GM23338 (cell line): Measurements from ENCODE around the gene TESMIN.

ENCODE experiments used
- CREB1 ChIP-seq: fragments of 250-450 bp; sonication (Bioruptor Pico); IDR thresholded peaks from 2 replicates; pipeline ENCODE4 v1.5.0; 2020; ENCODE audit warnings: low read depth, mild to moderate bottlenecking, moderate library complexity
- EZH2 ChIP-seq: fragments of 200-600 bp; sonication (generic); IDR thresholded peaks from one replicate; pipeline ENCODE4 v1.8.0; 2017; ENCODE audit warnings: antibody characterized with exemption, mild to moderate bottlenecking, low read depth; ENCODE audit not compliant: unreplicated experiment
- EZH2phosphoT487 ChIP-seq: fragments of 200-600 bp; sonication (generic); IDR thresholded peaks from one replicate; pipeline ENCODE4 v1.8.1; 2018; ENCODE audit warnings: antibody characterized with exemption; ENCODE audit not compliant: unreplicated experiment
- JUNB ChIP-seq: IDR thresholded peaks from one replicate; pipeline ENCODE4 v1.6.1; 2016; ENCODE audit warnings: antibody characterized with exemption; ENCODE audit not compliant: unreplicated experiment
- POLR2AphosphoS5 ChIP-seq: IDR thresholded peaks from 2 replicates; pipeline ENCODE4 v1.6.1; 2016; ENCODE audit warnings: antibody characterized with exemption, low read depth
- ZNF331 ChIP-seq: fragments of 250-450 bp; sonication (Bioruptor Pico); IDR thresholded peaks from 2 replicates; pipeline ENCODE4 v1.5.0; 2020; ENCODE audit warnings: low read depth, mild to moderate bottlenecking, moderate library complexity
- TF ChIP-seq, protein P1 (sequence below), 2 experiments: fragments of 200-600 bp in 1 of 2; sonication (generic) in 1 of 2; conservative IDR thresholded peaks; 2 replicates each; pipeline versions ENCODE4 v1.5.1 to v1.6.1; 2016 to 2017; ENCODE audit warnings: antibody characterized with exemption in 2 of 2, low read depth in 2 of 2, mild to moderate bottlenecking in 2 of 2, moderate library complexity in 1 of 2
- TF ChIP-seq, protein P2 (sequence below): IDR thresholded peaks from 2 replicates; pipeline ENCODE4 v1.6.1; 2016; ENCODE audit warnings: antibody characterized with exemption
- TF ChIP-seq, protein P3 (sequence below): fragments of 250-450 bp; sonication (Bioruptor Pico); IDR thresholded peaks from 2 replicates; pipeline ENCODE4 v1.5.0; 2020; ENCODE audit warnings: mild to moderate bottlenecking, moderate library complexity
- TF ChIP-seq, protein P4 (sequence below): IDR thresholded peaks from one replicate; pipeline ENCODE4 v1.6.1; 2018; ENCODE audit warnings: antibody characterized with exemption; ENCODE audit not compliant: unreplicated experiment

DNA sequence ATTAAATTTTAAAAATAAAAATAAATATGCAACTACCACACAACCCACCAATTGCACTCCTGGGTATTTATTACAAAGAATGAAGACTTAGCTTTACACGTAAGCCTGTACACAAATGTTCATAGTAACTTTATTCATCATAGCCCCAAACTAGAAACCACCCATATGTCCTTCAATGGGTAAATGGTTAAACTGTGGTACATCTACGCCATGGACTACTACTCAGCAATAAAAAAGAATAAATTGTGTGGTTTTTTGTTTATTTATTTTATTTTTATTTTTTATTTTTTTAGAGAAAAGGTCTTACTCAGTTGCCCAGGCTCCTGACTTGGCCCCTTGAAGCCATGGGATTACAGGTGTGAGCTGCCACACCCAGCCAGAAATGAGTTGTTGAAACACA lies 52.3 kb downstream of the TESMIN start:
- TF ChIP-seq, protein P1, sequence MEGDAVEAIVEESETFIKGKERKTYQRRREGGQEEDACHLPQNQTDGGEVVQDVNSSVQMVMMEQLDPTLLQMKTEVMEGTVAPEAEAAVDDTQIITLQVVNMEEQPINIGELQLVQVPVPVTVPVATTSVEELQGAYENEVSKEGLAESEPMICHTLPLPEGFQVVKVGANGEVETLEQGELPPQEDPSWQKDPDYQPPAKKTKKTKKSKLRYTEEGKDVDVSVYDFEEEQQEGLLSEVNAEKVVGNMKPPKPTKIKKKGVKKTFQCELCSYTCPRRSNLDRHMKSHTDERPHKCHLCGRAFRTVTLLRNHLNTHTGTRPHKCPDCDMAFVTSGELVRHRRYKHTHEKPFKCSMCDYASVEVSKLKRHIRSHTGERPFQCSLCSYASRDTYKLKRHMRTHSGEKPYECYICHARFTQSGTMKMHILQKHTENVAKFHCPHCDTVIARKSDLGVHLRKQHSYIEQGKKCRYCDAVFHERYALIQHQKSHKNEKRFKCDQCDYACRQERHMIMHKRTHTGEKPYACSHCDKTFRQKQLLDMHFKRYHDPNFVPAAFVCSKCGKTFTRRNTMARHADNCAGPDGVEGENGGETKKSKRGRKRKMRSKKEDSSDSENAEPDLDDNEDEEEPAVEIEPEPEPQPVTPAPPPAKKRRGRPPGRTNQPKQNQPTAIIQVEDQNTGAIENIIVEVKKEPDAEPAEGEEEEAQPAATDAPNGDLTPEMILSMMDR (conservative IDR thresholded peaks at IDR 0.05; ENCODE audit: low read depth in 2 of 2): no peak
- no peak for TF ChIP-seq EZH2phosphoT487
- no peak for TF ChIP-seq POLR2AphosphoS5
- no peak for TF ChIP-seq JUNB
- TF ChIP-seq CREB1 (CRISPR knock-in tag): no peak
- TF ChIP-seq EZH2: no peak
- TF ChIP-seq, protein P2, sequence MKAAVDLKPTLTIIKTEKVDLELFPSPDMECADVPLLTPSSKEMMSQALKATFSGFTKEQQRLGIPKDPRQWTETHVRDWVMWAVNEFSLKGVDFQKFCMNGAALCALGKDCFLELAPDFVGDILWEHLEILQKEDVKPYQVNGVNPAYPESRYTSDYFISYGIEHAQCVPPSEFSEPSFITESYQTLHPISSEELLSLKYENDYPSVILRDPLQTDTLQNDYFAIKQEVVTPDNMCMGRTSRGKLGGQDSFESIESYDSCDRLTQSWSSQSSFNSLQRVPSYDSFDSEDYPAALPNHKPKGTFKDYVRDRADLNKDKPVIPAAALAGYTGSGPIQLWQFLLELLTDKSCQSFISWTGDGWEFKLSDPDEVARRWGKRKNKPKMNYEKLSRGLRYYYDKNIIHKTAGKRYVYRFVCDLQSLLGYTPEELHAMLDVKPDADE: no peak
- no peak for TF ChIP-seq ZNF331 (CRISPR knock-in tag)
- TF ChIP-seq, protein P3, sequence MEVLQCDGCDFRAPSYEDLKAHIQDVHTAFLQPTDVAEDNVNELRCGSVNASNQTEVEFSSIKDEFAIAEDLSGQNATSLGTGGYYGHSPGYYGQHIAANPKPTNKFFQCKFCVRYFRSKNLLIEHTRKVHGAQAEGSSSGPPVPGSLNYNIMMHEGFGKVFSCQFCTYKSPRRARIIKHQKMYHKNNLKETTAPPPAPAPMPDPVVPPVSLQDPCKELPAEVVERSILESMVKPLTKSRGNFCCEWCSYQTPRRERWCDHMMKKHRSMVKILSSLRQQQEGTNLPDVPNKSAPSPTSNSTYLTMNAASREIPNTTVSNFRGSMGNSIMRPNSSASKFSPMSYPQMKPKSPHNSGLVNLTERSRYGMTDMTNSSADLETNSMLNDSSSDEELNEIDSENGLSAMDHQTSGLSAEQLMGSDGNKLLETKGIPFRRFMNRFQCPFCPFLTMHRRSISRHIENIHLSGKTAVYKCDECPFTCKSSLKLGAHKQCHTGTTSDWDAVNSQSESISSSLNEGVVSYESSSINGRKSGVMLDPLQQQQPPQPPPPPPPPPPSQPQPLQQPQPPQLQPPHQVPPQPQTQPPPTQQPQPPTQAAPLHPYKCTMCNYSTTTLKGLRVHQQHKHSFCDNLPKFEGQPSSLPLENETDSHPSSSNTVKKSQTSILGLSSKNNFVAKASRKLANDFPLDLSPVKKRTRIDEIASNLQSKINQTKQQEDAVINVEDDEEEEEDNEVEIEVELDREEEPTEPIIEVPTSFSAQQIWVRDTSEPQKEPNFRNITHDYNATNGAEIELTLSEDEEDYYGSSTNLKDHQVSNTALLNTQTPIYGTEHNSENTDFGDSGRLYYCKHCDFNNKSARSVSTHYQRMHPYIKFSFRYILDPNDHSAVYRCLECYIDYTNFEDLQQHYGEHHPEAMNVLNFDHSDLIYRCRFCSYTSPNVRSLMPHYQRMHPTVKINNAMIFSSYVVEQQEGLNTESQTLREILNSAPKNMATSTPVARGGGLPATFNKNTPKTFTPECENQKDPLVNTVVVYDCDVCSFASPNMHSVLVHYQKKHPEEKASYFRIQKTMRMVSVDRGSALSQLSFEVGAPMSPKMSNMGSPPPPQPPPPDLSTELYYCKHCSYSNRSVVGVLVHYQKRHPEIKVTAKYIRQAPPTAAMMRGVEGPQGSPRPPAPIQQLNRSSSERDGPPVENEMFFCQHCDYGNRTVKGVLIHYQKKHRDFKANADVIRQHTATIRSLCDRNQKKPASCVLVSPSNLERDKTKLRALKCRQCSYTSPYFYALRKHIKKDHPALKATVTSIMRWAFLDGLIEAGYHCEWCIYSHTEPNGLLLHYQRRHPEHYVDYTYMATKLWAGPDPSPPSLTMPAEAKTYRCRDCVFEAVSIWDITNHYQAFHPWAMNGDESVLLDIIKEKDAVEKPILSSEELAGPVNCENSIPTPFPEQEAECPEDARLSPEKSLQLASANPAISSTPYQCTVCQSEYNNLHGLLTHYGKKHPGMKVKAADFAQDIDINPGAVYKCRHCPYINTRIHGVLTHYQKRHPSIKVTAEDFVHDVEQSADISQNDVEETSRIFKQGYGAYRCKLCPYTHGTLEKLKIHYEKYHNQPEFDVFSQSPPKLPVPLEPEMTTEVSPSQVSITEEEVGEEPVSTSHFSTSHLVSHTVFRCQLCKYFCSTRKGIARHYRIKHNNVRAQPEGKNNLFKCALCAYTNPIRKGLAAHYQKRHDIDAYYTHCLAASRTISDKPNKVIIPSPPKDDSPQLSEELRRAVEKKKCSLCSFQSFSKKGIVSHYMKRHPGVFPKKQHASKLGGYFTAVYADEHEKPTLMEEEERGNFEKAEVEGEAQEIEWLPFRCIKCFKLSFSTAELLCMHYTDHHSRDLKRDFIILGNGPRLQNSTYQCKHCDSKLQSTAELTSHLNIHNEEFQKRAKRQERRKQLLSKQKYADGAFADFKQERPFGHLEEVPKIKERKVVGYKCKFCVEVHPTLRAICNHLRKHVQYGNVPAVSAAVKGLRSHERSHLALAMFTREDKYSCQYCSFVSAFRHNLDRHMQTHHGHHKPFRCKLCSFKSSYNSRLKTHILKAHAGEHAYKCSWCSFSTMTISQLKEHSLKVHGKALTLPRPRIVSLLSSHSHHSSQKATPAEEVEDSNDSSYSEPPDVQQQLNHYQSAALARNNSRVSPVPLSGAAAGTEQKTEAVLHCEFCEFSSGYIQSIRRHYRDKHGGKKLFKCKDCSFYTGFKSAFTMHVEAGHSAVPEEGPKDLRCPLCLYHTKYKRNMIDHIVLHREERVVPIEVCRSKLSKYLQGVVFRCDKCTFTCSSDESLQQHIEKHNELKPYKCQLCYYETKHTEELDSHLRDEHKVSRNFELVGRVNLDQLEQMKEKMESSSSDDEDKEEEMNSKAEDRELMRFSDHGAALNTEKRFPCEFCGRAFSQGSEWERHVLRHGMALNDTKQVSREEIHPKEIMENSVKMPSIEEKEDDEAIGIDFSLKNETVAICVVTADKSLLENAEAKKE (CRISPR knock-in tag): no peak
- TF ChIP-seq, protein P4, sequence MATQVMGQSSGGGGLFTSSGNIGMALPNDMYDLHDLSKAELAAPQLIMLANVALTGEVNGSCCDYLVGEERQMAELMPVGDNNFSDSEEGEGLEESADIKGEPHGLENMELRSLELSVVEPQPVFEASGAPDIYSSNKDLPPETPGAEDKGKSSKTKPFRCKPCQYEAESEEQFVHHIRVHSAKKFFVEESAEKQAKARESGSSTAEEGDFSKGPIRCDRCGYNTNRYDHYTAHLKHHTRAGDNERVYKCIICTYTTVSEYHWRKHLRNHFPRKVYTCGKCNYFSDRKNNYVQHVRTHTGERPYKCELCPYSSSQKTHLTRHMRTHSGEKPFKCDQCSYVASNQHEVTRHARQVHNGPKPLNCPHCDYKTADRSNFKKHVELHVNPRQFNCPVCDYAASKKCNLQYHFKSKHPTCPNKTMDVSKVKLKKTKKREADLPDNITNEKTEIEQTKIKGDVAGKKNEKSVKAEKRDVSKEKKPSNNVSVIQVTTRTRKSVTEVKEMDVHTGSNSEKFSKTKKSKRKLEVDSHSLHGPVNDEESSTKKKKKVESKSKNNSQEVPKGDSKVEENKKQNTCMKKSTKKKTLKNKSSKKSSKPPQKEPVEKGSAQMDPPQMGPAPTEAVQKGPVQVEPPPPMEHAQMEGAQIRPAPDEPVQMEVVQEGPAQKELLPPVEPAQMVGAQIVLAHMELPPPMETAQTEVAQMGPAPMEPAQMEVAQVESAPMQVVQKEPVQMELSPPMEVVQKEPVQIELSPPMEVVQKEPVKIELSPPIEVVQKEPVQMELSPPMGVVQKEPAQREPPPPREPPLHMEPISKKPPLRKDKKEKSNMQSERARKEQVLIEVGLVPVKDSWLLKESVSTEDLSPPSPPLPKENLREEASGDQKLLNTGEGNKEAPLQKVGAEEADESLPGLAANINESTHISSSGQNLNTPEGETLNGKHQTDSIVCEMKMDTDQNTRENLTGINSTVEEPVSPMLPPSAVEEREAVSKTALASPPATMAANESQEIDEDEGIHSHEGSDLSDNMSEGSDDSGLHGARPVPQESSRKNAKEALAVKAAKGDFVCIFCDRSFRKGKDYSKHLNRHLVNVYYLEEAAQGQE: no peak
